ENCODE data around the gene TNFRSF21.

DNA sequence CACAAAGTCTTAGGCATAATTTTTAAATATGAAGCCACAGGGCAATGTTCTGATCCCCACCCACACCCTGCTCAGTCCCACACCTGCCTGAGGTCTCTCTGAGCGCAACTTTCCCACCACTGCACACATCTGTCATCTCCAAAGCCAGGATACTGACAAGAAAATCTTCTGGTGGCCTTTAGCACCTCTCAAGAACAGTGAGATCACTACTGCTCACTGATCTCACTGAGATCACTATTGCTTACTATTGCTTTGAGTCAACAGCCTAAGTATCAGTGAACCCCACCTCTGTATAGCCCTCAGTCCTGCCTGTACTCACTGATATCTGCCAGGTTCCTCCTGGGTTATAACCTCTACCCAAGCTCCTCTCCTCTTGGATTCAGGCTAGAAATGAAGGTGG is 6.4 kb downstream of the TNFRSF21 start:
- TF ChIP-seq, protein P1, sequence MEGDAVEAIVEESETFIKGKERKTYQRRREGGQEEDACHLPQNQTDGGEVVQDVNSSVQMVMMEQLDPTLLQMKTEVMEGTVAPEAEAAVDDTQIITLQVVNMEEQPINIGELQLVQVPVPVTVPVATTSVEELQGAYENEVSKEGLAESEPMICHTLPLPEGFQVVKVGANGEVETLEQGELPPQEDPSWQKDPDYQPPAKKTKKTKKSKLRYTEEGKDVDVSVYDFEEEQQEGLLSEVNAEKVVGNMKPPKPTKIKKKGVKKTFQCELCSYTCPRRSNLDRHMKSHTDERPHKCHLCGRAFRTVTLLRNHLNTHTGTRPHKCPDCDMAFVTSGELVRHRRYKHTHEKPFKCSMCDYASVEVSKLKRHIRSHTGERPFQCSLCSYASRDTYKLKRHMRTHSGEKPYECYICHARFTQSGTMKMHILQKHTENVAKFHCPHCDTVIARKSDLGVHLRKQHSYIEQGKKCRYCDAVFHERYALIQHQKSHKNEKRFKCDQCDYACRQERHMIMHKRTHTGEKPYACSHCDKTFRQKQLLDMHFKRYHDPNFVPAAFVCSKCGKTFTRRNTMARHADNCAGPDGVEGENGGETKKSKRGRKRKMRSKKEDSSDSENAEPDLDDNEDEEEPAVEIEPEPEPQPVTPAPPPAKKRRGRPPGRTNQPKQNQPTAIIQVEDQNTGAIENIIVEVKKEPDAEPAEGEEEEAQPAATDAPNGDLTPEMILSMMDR (IDR thresholded peaks at IDR 0.05): no peak
- no peak for TF ChIP-seq EZH2 (IDR thresholded peaks at IDR 0.05; ENCODE audit: borderline replicate concordance, insufficient read depth, low read depth, low read length, poor library complexity, severe bottlenecking)
